ENCODE measurements around the gene TRAM2.

DNA sequence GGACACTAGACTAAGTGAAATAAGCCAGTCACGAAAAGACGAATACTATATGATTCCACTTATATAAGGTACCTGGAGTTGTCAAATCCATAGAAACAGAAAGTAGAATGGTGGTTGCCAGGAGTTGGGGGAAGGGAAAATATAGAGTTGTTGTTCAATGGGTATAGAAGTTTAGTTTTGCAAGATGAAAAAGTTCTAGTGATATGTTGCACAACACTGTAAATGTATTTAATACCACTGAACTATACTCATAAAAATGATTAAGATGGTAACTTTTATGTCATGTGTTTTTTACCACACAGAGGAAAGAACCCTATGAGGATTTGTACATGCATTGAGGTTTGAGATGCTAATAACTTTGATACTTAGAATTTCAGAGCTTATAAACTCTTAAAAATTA lies 46.0 kb upstream of the TRAM2 start:
- TF ChIP-seq, protein P1, sequence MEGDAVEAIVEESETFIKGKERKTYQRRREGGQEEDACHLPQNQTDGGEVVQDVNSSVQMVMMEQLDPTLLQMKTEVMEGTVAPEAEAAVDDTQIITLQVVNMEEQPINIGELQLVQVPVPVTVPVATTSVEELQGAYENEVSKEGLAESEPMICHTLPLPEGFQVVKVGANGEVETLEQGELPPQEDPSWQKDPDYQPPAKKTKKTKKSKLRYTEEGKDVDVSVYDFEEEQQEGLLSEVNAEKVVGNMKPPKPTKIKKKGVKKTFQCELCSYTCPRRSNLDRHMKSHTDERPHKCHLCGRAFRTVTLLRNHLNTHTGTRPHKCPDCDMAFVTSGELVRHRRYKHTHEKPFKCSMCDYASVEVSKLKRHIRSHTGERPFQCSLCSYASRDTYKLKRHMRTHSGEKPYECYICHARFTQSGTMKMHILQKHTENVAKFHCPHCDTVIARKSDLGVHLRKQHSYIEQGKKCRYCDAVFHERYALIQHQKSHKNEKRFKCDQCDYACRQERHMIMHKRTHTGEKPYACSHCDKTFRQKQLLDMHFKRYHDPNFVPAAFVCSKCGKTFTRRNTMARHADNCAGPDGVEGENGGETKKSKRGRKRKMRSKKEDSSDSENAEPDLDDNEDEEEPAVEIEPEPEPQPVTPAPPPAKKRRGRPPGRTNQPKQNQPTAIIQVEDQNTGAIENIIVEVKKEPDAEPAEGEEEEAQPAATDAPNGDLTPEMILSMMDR (IDR thresholded peaks at IDR 0.05) = no peak
- TF ChIP-seq POLR2AphosphoS5 (IDR thresholded peaks at IDR 0.05) (no peak), POLR2A (IDR thresholded peaks at IDR 0.05; ENCODE audit: low read depth) (no peak), EP300 (IDR thresholded peaks at IDR 0.05) (no peak)
